ENCODE measurements around the gene SEMA3F.
"Not testable (repeated sequence)": the region's sequence is repeated elsewhere in the genome, so short reads cannot be mapped to it uniquely, and the experiment has no call there.

The SEMA3F gene

DNA sequence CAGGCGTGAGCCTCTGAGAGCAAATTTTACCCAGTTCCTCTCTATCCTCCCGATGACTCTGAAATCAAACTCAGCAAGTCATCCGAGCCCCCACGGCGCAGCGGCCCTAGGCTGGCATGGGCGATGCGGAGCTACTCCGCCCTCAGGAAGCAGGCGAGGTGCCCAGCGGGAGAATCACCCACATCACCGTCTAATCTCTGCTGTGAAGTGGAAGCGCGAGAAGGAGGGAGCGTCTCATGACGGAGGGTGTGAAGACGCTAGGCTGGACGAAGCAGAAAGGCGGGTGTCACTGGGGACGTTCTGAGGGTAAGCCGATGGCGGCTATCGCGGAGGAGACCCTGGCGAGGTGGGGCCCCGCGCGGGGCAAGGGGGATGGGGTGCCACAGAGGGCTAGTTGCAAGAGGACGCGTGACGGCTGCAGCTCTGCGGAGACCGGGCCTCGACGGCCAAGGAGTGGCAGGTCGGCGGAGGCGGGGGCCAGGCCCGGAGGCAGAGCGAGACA, 71.8 kb downstream of the SEMA3F start:
- Histone ChIP-seq H3K27ac (ENCODE audit: low read depth, low read length) (peak overlapping the region; percentile 71), H3K9me2 (replicated peaks; ENCODE audit: control insufficient read depth, low read length) (no peaks in the 10 kb centered on the region), H3K79me2 (ENCODE audit: control insufficient read depth, low read length) (peaks cover 18% of the 10 kb centered on the region), H3K36me3 (ENCODE audit: control insufficient read depth, low read length) (no peaks in the 10 kb centered on the region; the same call in 1 of the 2 replicates), H3K9me3 (ENCODE audit: control insufficient read depth, insufficient read depth, low read length) (no peaks in the 10 kb centered on the region), H3K4me2 (ENCODE audit: low read length) (peak overlapping the region; percentile 100), H4K20me1 (ENCODE audit: control insufficient read depth, insufficient read depth, low read depth, low read length) (no peaks in the 10 kb centered on the region), H3K4me1 (ENCODE audit: control insufficient read depth, low read length) (peaks cover 46% of the 10 kb centered on the region), H3K4me3 (ENCODE audit: low read length) (peak overlapping the region; percentile 71), H3F3A (ENCODE audit: control insufficient read depth, insufficient read depth) (no peaks in the 10 kb centered on the region; the same call in 1 of the 2 replicates), H3K27me3 (ENCODE audit: control insufficient read depth, low read length) (peaks cover 2% of the 10 kb centered on the region; the same call in 1 of the 2 replicates)
- no peak for TF ChIP-seq EZH2phosphoT487 (IDR thresholded peaks at IDR 0.05; ENCODE audit: borderline replicate concordance, low read length)
- no peak for TF ChIP-seq CTCF (IDR thresholded peaks at IDR 0.05; ENCODE audit: low read depth, low read length, poor library complexity, severe bottlenecking)

- H3K4me1 ChIP-seq (ENCODE audit: control insufficient read depth, low read length) = peaks cover 46% of the 10 kb centered on the region
- no peaks in the 10 kb centered on the region; the same call in 1 of the 2 replicates for H3F3A ChIP-seq (ENCODE audit: control insufficient read depth, insufficient read depth)
- peaks cover 2% of the 10 kb centered on the region; the same call in 1 of the 2 replicates for H3K27me3 ChIP-seq (ENCODE audit: control insufficient read depth, low read length)
- H3K9me2 ChIP-seq (replicated peaks; ENCODE audit: control insufficient read depth, low read length) = no peaks in the 10 kb centered on the region
- peak overlapping the region; percentile 71 for H3K27ac ChIP-seq (ENCODE audit: low read depth, low read length)
- TF ChIP-seq CTCF (IDR thresholded peaks at IDR 0.05; ENCODE audit: low read depth, low read length, poor library complexity, severe bottlenecking) (peak; percentile 75), EZH2phosphoT487 (IDR thresholded peaks at IDR 0.05; ENCODE audit: borderline replicate concordance, low read length) (no peak)
- H3K9me3 ChIP-seq (ENCODE audit: control insufficient read depth, insufficient read depth, low read length) = no peaks in the 10 kb centered on the region
- no peaks in the 10 kb centered on the region for H4K20me1 ChIP-seq (ENCODE audit: control insufficient read depth, insufficient read depth, low read depth, low read length)
- H3K4me2 ChIP-seq (ENCODE audit: low read length) = peak overlapping the region; percentile 100
- H3K4me3 ChIP-seq (ENCODE audit: low read length) = peak overlapping the region; percentile 71
- H3K36me3 ChIP-seq (ENCODE audit: control insufficient read depth, low read length) = no peaks in the 10 kb centered on the region; the same call in 1 of the 2 replicates
- H3K79me2 ChIP-seq (ENCODE audit: control insufficient read depth, low read length) = peaks cover 18% of the 10 kb centered on the region
Measured at GRCh38 chr3:50227390-50228183, 72.5 kb downstream of the SEMA3F start.

- not testable (repeated sequence) for H4K20me1 ChIP-seq (ENCODE audit: control insufficient read depth, insufficient read depth, low read depth, low read length)
Measured at GRCh38 chr3:50228184-50228763, 73.2 kb downstream of the SEMA3F start.

More at GRCh38 chr3:50228184-50228763, 73.2 kb downstream of the SEMA3F start:
- not testable (repeated sequence) for H3K27me3 ChIP-seq (ENCODE audit: control insufficient read depth, low read length); H3K9me3 ChIP-seq (ENCODE audit: control insufficient read depth, insufficient read depth, low read length); H3K36me3 ChIP-seq (ENCODE audit: control insufficient read depth, low read length); H3K9me2 ChIP-seq (replicated peaks; ENCODE audit: control insufficient read depth, low read length); H3F3A ChIP-seq (ENCODE audit: control insufficient read depth, insufficient read depth)
- peak overlapping the region; percentile 39 for H3K27ac ChIP-seq (ENCODE audit: low read depth, low read length)
- peaks cover 18% of the 10 kb centered on the region for H3K79me2 ChIP-seq (ENCODE audit: control insufficient read depth, low read length)
- H3K4me1 ChIP-seq (ENCODE audit: control insufficient read depth, low read length) = peaks cover 46% of the 10 kb centered on the region
- H3K4me3 ChIP-seq (ENCODE audit: low read length) = peak overlapping the region; percentile 71
- H3K4me2 ChIP-seq (ENCODE audit: low read length) = peak overlapping the region; percentile 100
